Measurements from ENCODE around the gene SMARCC2.
A peak's percentile ranks its signal among the peaks of the same experiment; 100 is the strongest.

Gene SMARCC2

GRCh38 chr12:56127888-56128669, 61.2 kb downstream of the SMARCC2 start, which contains the start of gene ESYT1:
TSS of gene ESYT1 (plus strand) at chr12:56128267. CDS start at chr12:56128320, 53 bp downstream.
- Histone ChIP-seq H2AFZ (ENCODE audit: low read length) (peak within 1 kb of the TSS; percentile 52; the same call in 1 of the 2 replicates), H3K27me3 (ENCODE audit: insufficient read depth, low read length, poor library complexity, severe bottlenecking) (no peaks in the 10 kb centered on the region), H3K9ac (ENCODE audit: low read depth, low read length, poor library complexity, severe bottlenecking) (peak within 1 kb of the TSS; percentile 86), H3F3A (ENCODE audit: low read depth) (peaks cover 7% of the 10 kb centered on the region), H3K79me2 (ENCODE audit: insufficient read depth, low read length) (peaks cover 51% of the 10 kb centered on the region), H4K20me1 (ENCODE audit: insufficient read depth, low read length, poor library complexity, severe bottlenecking) (peaks cover 5% of the 10 kb centered on the region), H3K4me1 (ENCODE audit: insufficient read depth, low read length, poor library complexity, severe bottlenecking) (peaks cover 52% of the 10 kb centered on the region), H3K36me3 (ENCODE audit: insufficient read depth, low read length) (peaks cover 21% of the 10 kb centered on the region; the same call in 1 of the 2 replicates), H3K9me2 (replicated peaks; ENCODE audit: low read depth, low read length) (no peaks in the 10 kb centered on the region), H3K4me3 (ENCODE audit: low read length, poor library complexity, severe bottlenecking) (peak within 1 kb of the TSS; percentile 87), H3K9me3 (ENCODE audit: insufficient read depth, low read depth, low read length) (no peaks in the 10 kb centered on the region), H3K4me2 (ENCODE audit: low read depth, low read length, poor library complexity, severe bottlenecking) (peak within 1 kb of the TSS; percentile 95)
- TF ChIP-seq EZH2phosphoT487 (IDR thresholded peaks at IDR 0.05; ENCODE audit: borderline replicate concordance) (no peak), CTCF (conservative IDR thresholded peaks at IDR 0.05; ENCODE audit: low read length) (no peak)

GRCh38 chr12:56127485-56127887, 61.8 kb downstream of the SMARCC2 start:
- Histone ChIP-seq H3K4me3 (ENCODE audit: low read length, poor library complexity, severe bottlenecking) (peak overlapping the region; percentile 75), H3K27me3 (ENCODE audit: insufficient read depth, low read length, poor library complexity, severe bottlenecking) (no peaks in the 10 kb centered on the region), H3K4me1 (ENCODE audit: insufficient read depth, low read length, poor library complexity, severe bottlenecking) (peaks cover 52% of the 10 kb centered on the region), H3K9me2 (replicated peaks; ENCODE audit: low read depth, low read length) (no peaks in the 10 kb centered on the region), H3F3A (ENCODE audit: low read depth) (peaks cover 7% of the 10 kb centered on the region), H3K4me2 (ENCODE audit: low read depth, low read length, poor library complexity, severe bottlenecking) (peak overlapping the region; percentile 95), H3K79me2 (ENCODE audit: insufficient read depth, low read length) (peaks cover 49% of the 10 kb centered on the region), H3K9me3 (ENCODE audit: insufficient read depth, low read depth, low read length) (no peaks in the 10 kb centered on the region), H4K20me1 (ENCODE audit: insufficient read depth, low read length, poor library complexity, severe bottlenecking) (peaks cover 5% of the 10 kb centered on the region), H3K9ac (ENCODE audit: low read depth, low read length, poor library complexity, severe bottlenecking) (peak overlapping the region; percentile 81), H3K36me3 (ENCODE audit: insufficient read depth, low read length) (peaks cover 18% of the 10 kb centered on the region; the same call in 1 of the 2 replicates), H2AFZ (ENCODE audit: low read length) (peak overlapping the region; percentile 52; the same call in 1 of the 2 replicates)
- TF ChIP-seq CTCF (conservative IDR thresholded peaks at IDR 0.05; ENCODE audit: low read length), result no peak
- no peak for TF ChIP-seq EZH2phosphoT487 (IDR thresholded peaks at IDR 0.05; ENCODE audit: borderline replicate concordance)

GRCh38 chr12:56126732-56127239, 62.5 kb downstream of the SMARCC2 start:
- no peaks in the 10 kb centered on the region for H3K9me2 ChIP-seq (replicated peaks; ENCODE audit: low read depth, low read length)
- no peak overlapping the region for H2AFZ ChIP-seq (ENCODE audit: low read length)
- H3K4me3 ChIP-seq (ENCODE audit: low read length, poor library complexity, severe bottlenecking), result peak overlapping the region; percentile 75
- no peak for TF ChIP-seq EZH2phosphoT487 (IDR thresholded peaks at IDR 0.05; ENCODE audit: borderline replicate concordance)
- TF ChIP-seq CTCF (conservative IDR thresholded peaks at IDR 0.05; ENCODE audit: low read length), result no peak
- H4K20me1 ChIP-seq (ENCODE audit: insufficient read depth, low read length, poor library complexity, severe bottlenecking), result peaks cover 5% of the 10 kb centered on the region
- H3K79me2 ChIP-seq (ENCODE audit: insufficient read depth, low read length), result peaks cover 42% of the 10 kb centered on the region
- H3K27me3 ChIP-seq (ENCODE audit: insufficient read depth, low read length, poor library complexity, severe bottlenecking), result no peaks in the 10 kb centered on the region
- H3K36me3 ChIP-seq (ENCODE audit: insufficient read depth, low read length), result peaks cover 11% of the 10 kb centered on the region; the same call in 1 of the 2 replicates
- no peaks in the 10 kb centered on the region for H3K9me3 ChIP-seq (ENCODE audit: insufficient read depth, low read depth, low read length)
- H3F3A ChIP-seq (ENCODE audit: low read depth), result peaks cover 7% of the 10 kb centered on the region
- H3K4me2 ChIP-seq (ENCODE audit: low read depth, low read length, poor library complexity, severe bottlenecking), result peak overlapping the region; percentile 95
- H3K4me1 ChIP-seq (ENCODE audit: insufficient read depth, low read length, poor library complexity, severe bottlenecking), result peaks cover 51% of the 10 kb centered on the region
- H3K9ac ChIP-seq (ENCODE audit: low read depth, low read length, poor library complexity, severe bottlenecking), result peak overlapping the region; percentile 81

Measured in Loucy (cell line).